ENCODE results near the gene RAET1G. TPM values are rescaled to one million over a fixed set of nuclear protein-coding genes. Genes with fewer than 3 reads are reported as not detected.
A peak's percentile ranks its signal among the peaks of the same experiment; 100 is the strongest.

The RAET1G gene
- total and polyA plus RNA-seq, 9 of the 15 experiments (the other 6 are each of a cell fraction or from before 2014, with no cell fraction given) = 0.11 TPM; not detected in 8

DNA sequence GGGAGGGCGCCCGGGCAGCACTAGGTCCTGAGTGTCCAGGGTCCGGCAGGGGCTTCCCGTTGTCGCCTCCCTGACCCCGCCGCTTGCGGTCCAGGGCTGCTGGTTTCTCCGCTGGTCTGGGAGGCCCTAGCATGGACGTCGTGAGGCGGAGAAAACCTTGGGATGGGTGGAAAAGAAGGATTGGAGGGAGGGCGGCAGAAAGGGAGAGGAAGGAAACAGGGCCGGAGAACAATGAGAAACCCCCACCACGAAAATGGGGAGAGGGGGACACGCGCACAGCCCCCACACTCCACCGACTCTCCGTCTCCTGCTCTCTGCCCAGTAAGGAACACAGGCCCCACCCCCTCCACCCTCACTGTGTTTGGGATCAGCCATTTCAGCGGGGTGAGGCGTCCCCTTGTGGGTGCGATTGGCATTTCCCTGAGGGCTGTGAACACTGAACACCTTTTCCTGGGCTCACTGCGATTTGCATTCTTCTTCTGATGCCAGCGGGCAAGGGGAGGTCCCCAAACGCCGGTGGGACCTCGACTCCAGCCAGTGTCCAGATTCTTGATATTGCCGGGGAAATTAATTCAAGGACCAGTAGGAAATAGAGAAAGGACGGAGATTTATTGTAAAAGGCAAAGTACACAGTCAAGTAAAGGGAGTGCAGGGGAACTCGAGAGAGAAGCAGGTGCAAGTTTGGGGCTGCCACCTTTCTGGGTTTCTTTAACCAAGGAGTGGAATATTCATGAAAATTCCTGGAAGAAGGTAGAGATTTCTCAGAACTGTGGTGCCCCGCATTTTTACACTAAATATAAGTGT lies 3.3 kb upstream of the RAET1G start (continued):
- TF ChIP-seq, protein P1, sequence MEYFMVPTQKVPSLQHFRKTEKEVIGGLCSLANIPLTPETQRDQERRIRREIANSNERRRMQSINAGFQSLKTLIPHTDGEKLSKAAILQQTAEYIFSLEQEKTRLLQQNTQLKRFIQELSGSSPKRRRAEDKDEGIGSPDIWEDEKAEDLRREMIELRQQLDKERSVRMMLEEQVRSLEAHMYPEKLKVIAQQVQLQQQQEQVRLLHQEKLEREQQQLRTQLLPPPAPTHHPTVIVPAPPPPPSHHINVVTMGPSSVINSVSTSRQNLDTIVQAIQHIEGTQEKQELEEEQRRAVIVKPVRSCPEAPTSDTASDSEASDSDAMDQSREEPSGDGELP (CRISPR knock-in tag; IDR thresholded peaks at IDR 0.05; ENCODE audit: borderline replicate concordance) = peak; percentile 47; the same call in 1 of the 2 replicates
- TF ChIP-seq TRIM25 (IDR thresholded peaks at IDR 0.05; ENCODE audit: borderline replicate concordance) (no peak), MCM3 (IDR thresholded peaks at IDR 0.05) (no peak), HDGF (IDR thresholded peaks at IDR 0.05) (no peak), SNAPC5 (CRISPR knock-in tag; IDR thresholded peaks at IDR 0.05) (no peak), RAD51 (IDR thresholded peaks at IDR 0.05; ENCODE audit: borderline replicate concordance, low read depth) (no peak), CHD2 (IDR thresholded peaks at IDR 0.05; ENCODE audit: low read depth, low read length) (no peak), SMAD4 (CRISPR knock-in tag; conservative IDR thresholded peaks at IDR 0.05) (no peak), MCM7 (IDR thresholded peaks at IDR 0.05) (no peak), SRF (CRISPR knock-in tag; IDR thresholded peaks at IDR 0.05) (no peak), JUND (IDR thresholded peaks at IDR 0.05; ENCODE audit: borderline replicate concordance, low read depth, low read length) (0 out of 2 replicates have a peak, but pooled peaks have one; percentile 57), JUND (tag; IDR thresholded peaks at IDR 0.05; ENCODE audit: borderline replicate concordance, low read depth, low read length) (no peak; the same call in 2 of the 3 replicates), PCBP2 (IDR thresholded peaks at IDR 0.05; ENCODE audit: low read depth, low read length, poor library complexity, severe bottlenecking) (no peak)
- TF ChIP-seq, protein P2, sequence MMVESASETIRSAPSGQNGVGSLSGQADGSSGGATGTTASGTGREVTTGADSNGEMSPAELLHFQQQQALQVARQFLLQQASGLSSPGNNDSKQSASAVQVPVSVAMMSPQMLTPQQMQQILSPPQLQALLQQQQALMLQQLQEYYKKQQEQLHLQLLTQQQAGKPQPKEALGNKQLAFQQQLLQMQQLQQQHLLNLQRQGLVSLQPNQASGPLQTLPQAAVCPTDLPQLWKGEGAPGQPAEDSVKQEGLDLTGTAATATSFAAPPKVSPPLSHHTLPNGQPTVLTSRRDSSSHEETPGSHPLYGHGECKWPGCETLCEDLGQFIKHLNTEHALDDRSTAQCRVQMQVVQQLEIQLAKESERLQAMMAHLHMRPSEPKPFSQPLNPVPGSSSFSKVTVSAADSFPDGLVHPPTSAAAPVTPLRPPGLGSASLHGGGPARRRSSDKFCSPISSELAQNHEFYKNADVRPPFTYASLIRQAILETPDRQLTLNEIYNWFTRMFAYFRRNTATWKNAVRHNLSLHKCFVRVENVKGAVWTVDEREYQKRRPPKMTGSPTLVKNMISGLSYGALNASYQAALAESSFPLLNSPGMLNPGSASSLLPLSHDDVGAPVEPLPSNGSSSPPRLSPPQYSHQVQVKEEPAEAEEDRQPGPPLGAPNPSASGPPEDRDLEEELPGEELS (CRISPR knock-in tag; IDR thresholded peaks at IDR 0.05; ENCODE audit: borderline replicate concordance) = no peak
- TF ChIP-seq, protein P3, sequence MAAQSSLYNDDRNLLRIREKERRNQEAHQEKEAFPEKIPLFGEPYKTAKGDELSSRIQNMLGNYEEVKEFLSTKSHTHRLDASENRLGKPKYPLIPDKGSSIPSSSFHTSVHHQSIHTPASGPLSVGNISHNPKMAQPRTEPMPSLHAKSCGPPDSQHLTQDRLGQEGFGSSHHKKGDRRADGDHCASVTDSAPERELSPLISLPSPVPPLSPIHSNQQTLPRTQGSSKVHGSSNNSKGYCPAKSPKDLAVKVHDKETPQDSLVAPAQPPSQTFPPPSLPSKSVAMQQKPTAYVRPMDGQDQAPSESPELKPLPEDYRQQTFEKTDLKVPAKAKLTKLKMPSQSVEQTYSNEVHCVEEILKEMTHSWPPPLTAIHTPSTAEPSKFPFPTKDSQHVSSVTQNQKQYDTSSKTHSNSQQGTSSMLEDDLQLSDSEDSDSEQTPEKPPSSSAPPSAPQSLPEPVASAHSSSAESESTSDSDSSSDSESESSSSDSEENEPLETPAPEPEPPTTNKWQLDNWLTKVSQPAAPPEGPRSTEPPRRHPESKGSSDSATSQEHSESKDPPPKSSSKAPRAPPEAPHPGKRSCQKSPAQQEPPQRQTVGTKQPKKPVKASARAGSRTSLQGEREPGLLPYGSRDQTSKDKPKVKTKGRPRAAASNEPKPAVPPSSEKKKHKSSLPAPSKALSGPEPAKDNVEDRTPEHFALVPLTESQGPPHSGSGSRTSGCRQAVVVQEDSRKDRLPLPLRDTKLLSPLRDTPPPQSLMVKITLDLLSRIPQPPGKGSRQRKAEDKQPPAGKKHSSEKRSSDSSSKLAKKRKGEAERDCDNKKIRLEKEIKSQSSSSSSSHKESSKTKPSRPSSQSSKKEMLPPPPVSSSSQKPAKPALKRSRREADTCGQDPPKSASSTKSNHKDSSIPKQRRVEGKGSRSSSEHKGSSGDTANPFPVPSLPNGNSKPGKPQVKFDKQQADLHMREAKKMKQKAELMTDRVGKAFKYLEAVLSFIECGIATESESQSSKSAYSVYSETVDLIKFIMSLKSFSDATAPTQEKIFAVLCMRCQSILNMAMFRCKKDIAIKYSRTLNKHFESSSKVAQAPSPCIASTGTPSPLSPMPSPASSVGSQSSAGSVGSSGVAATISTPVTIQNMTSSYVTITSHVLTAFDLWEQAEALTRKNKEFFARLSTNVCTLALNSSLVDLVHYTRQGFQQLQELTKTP (IDR thresholded peaks at IDR 0.05; ENCODE audit: low read depth in 1 of 2, partially characterized antibody in 2 of 2) = no peak
- TF ChIP-seq, protein P4, sequence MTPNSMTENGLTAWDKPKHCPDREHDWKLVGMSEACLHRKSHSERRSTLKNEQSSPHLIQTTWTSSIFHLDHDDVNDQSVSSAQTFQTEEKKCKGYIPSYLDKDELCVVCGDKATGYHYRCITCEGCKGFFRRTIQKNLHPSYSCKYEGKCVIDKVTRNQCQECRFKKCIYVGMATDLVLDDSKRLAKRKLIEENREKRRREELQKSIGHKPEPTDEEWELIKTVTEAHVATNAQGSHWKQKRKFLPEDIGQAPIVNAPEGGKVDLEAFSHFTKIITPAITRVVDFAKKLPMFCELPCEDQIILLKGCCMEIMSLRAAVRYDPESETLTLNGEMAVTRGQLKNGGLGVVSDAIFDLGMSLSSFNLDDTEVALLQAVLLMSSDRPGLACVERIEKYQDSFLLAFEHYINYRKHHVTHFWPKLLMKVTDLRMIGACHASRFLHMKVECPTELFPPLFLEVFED (CRISPR knock-in tag; conservative IDR thresholded peaks at IDR 0.05) = no peak
